ENCODE data around the gene FBXL16. TPM values are rescaled to one million over a fixed set of nuclear protein-coding genes. Genes with fewer than 3 reads are reported as not detected.

Gene FBXL16
- total RNA-seq, 1 donor: not detected

- Histone ChIP-seq H4K20me1 (ENCODE audit: insufficient read depth, low read length) (no peaks in the 10 kb centered on the region), H3K79me2 (ENCODE audit: insufficient read depth, low read length) (no peaks in the 10 kb centered on the region), H3K4me2 (ENCODE audit: insufficient read depth, low read length) (no peak overlapping the region), H2AFZ (ENCODE audit: low read length) (no peak overlapping the region), H3K36me3 (ENCODE audit: insufficient read depth, low read length) (peaks cover 2% of the 10 kb centered on the region), H3K9me3 (ENCODE audit: low read depth, low read length) (no peaks in the 10 kb centered on the region), H3K27ac (ENCODE audit: low read depth, low read length) (no peak overlapping the region), H3K27me3 (ENCODE audit: insufficient read depth, low read length) (no peaks in the 10 kb centered on the region), H3K4me3 (ENCODE audit: insufficient read depth, low read length) (no peak overlapping the region), H3K4me1 (ENCODE audit: insufficient read depth, low read length) (no peaks in the 10 kb centered on the region)
- no peak for TF ChIP-seq CTCF (IDR thresholded peaks at IDR 0.05; ENCODE audit: extremely low read depth, low read depth, low read length)
- no peak for DNase-seq (ENCODE audit: insufficient read length, low spot score, missing footprints)
Observed at GRCh38 chr16:661184-661821, 44.3 kb downstream of the FBXL16 start.

- Histone ChIP-seq H2AFZ (ENCODE audit: low read length) (peak overlapping the region; percentile 72), H4K20me1 (ENCODE audit: insufficient read depth, low read length) (no peaks in the 10 kb centered on the region), H3K9me3 (ENCODE audit: low read depth, low read length) (no peaks in the 10 kb centered on the region), H3K36me3 (ENCODE audit: insufficient read depth, low read length) (peaks cover 5% of the 10 kb centered on the region), H3K4me3 (ENCODE audit: insufficient read depth, low read length) (peak overlapping the region; percentile 45), H3K4me2 (ENCODE audit: insufficient read depth, low read length) (peak overlapping the region; percentile 69), H3K4me1 (ENCODE audit: insufficient read depth, low read length) (no peaks in the 10 kb centered on the region), H3K27ac (ENCODE audit: low read depth, low read length) (no peak overlapping the region), H3K79me2 (ENCODE audit: insufficient read depth, low read length) (no peaks in the 10 kb centered on the region), H3K27me3 (ENCODE audit: insufficient read depth, low read length) (no peaks in the 10 kb centered on the region)
- peak; percentile 41 for TF ChIP-seq CTCF (IDR thresholded peaks at IDR 0.05; ENCODE audit: extremely low read depth, low read depth, low read length)
- DNase-seq (ENCODE audit: insufficient read length, low spot score, missing footprints): peak; percentile 99
Observed at GRCh38 chr16:660459-661183, 45.0 kb downstream of the FBXL16 start.

- Histone ChIP-seq H3K4me1 (ENCODE audit: insufficient read depth, low read length) (no peaks in the 10 kb centered on the region), H3K79me2 (ENCODE audit: insufficient read depth, low read length) (no peaks in the 10 kb centered on the region), H3K4me3 (ENCODE audit: insufficient read depth, low read length) (no peak overlapping the region), H4K20me1 (ENCODE audit: insufficient read depth, low read length) (no peaks in the 10 kb centered on the region), H3K27ac (ENCODE audit: low read depth, low read length) (no peak overlapping the region), H2AFZ (ENCODE audit: low read length) (no peak overlapping the region), H3K36me3 (ENCODE audit: insufficient read depth, low read length) (peaks cover 7% of the 10 kb centered on the region), H3K27me3 (ENCODE audit: insufficient read depth, low read length) (no peaks in the 10 kb centered on the region), H3K4me2 (ENCODE audit: insufficient read depth, low read length) (peak overlapping the region; percentile 69), H3K9me3 (ENCODE audit: low read depth, low read length) (no peaks in the 10 kb centered on the region)
- DNase-seq (ENCODE audit: insufficient read length, low spot score, missing footprints): no peak
- no peak for TF ChIP-seq CTCF (IDR thresholded peaks at IDR 0.05; ENCODE audit: extremely low read depth, low read depth, low read length)
Observed at GRCh38 chr16:660132-660458, 45.5 kb downstream of the FBXL16 start.

GRCh38 chr16:659618-660017 lies 46.0 kb downstream of the FBXL16 start:
- H2AFZ ChIP-seq (ENCODE audit: low read length): no peak overlapping the region
- H3K79me2 ChIP-seq (ENCODE audit: insufficient read depth, low read length): no peaks in the 10 kb centered on the region
- peaks cover 7% of the 10 kb centered on the region for H3K36me3 ChIP-seq (ENCODE audit: insufficient read depth, low read length)
- H3K4me2 ChIP-seq (ENCODE audit: insufficient read depth, low read length): no peak overlapping the region
- no peaks in the 10 kb centered on the region for H3K4me1 ChIP-seq (ENCODE audit: insufficient read depth, low read length)
- DNase-seq (ENCODE audit: insufficient read length, low spot score, missing footprints): no peak
- H3K9me3 ChIP-seq (ENCODE audit: low read depth, low read length): no peaks in the 10 kb centered on the region
- no peak overlapping the region for H3K27ac ChIP-seq (ENCODE audit: low read depth, low read length)
- no peaks in the 10 kb centered on the region for H4K20me1 ChIP-seq (ENCODE audit: insufficient read depth, low read length)
- no peak for TF ChIP-seq CTCF (IDR thresholded peaks at IDR 0.05; ENCODE audit: extremely low read depth, low read depth, low read length)
- no peak overlapping the region for H3K4me3 ChIP-seq (ENCODE audit: insufficient read depth, low read length)
- H3K27me3 ChIP-seq (ENCODE audit: insufficient read depth, low read length): no peaks in the 10 kb centered on the region
